Suprapubic skin (tissue), 4 donors: ENCODE results near the gene DPEP3.

Experiments
- EP300 ChIP-seq: sonication (generic); formaldehyde crosslinking; IDR thresholded peaks from one replicate; pipeline ENCODE4 v1.6.1; 2017; ENCODE audit warnings: antibody characterized with exemption
- POLR2AphosphoS5 ChIP-seq, 3 donors: sonication (generic); formaldehyde crosslinking; IDR thresholded peaks; one replicate each; pipeline ENCODE4 v1.6.1; 2017; ENCODE audit warnings: antibody characterized with exemption in 3 of 3
- TF ChIP-seq, protein P1 (sequence below), 2 donors: fragments of 200-600 bp in 1 of 2; fragments of 450-650 bp in 1 of 2; sonication (generic) in 1 of 2; IDR thresholded peaks; one replicate each; pipeline ENCODE4 v1.5.1; 2016 to 2019; ENCODE audit warnings: antibody characterized with exemption in 2 of 2, mild to moderate bottlenecking in 1 of 2, moderate library complexity in 1 of 2

DNA sequence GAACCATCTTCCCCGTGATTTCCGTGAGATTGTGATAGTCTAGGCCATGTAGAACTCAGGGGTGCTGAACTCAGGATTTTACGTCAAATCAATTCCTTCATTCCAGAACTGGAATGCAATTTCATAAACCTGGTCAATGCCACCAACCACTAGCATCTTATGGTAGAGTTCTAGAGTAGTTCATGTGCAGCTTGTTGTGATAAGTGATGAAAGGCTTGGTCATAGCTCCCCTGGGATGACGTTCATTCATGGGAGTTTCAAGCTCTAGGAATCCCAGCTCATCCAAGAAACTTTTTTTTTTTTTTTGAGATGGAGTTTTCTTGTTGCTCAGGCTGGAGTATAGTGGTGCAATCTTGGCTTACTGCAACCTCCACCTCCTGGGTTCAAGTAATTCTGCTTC, 22.7 kb upstream of the DPEP3 start:
- TF ChIP-seq, protein P1, sequence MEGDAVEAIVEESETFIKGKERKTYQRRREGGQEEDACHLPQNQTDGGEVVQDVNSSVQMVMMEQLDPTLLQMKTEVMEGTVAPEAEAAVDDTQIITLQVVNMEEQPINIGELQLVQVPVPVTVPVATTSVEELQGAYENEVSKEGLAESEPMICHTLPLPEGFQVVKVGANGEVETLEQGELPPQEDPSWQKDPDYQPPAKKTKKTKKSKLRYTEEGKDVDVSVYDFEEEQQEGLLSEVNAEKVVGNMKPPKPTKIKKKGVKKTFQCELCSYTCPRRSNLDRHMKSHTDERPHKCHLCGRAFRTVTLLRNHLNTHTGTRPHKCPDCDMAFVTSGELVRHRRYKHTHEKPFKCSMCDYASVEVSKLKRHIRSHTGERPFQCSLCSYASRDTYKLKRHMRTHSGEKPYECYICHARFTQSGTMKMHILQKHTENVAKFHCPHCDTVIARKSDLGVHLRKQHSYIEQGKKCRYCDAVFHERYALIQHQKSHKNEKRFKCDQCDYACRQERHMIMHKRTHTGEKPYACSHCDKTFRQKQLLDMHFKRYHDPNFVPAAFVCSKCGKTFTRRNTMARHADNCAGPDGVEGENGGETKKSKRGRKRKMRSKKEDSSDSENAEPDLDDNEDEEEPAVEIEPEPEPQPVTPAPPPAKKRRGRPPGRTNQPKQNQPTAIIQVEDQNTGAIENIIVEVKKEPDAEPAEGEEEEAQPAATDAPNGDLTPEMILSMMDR (IDR thresholded peaks at IDR 0.05) = no peak
- TF ChIP-seq POLR2AphosphoS5 (IDR thresholded peaks at IDR 0.05) (no peak), EP300 (no peak)
